Measurements from ENCODE around the gene L3MBTL4. TPM values are rescaled to one million over a fixed set of nuclear protein-coding genes. Genes with fewer than 3 reads are reported as not detected.
"Not testable (repeated sequence)": the region's sequence is repeated elsewhere in the genome, so short reads cannot be mapped to it uniquely, and the experiment has no call there.

L3MBTL4 gene
- total and polyA plus RNA-seq, 12 donors = 3.9 to 22.6 (median 8.7) TPM

DNA sequence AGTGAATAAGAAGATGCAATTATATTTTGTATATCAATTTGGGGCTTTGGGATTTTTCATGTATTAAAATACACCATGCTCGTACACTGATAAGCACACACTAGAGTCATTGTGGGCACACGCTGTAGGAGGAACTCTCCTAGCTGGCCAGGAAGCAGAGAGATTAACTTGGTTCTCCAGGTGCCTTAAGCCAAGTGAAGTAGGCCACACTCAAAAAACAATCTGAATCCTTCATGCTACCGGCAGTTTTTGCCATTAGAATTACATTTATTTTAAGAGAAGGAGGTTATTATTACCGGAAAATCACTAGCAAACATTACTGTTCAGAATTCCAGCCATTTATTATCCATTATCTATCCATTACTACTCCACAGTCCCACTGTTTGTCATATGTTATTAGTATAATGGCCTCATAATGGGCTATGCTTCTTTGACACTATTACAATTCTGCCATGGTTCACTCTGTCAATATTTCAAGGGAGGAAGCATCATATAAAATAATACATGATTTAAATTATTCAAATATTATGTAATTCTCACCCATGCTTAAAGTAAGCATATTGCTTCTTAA lies 214.4 kb downstream of the L3MBTL4 start:
- WGBS, 4 donors = 76 to 96% (median 91%) methylated on average over 4 of the region's 4 CpGs
- H3K27ac ChIP-seq = no peak overlapping the region
- TF ChIP-seq CTCF (IDR thresholded peaks at IDR 0.05) (no peak), POLR2A (IDR thresholded peaks at IDR 0.05) (no peak)
- no peak for DNase-seq
- no peak overlapping the region for H3K4me3 ChIP-seq
- no peaks in the 10 kb centered on the region for H3K27me3 ChIP-seq
- H3K9me3 ChIP-seq (replicated peaks in 1 of 3) = no peaks in the 10 kb centered on the region
- H3K4me1 ChIP-seq (replicated peaks in 1 of 2) = no peaks in the 10 kb centered on the region
- H3K36me3 ChIP-seq (replicated peaks in 1 of 2) = no peaks in the 10 kb centered on the region
- intact Hi-C loops (cut with DNase I) = no loop called here

GRCh38 chr18:6199777-6200176 lies 214.9 kb downstream of the L3MBTL4 start:
- intact Hi-C loops (cut with DNase I) = no loop called here
- no peaks in the 10 kb centered on the region for H3K27me3 ChIP-seq
- H3K27ac ChIP-seq = no peak overlapping the region
- 78 to 97% (median 88%) methylated on average over 1 of the region's 1 CpG for WGBS, 4 donors
- H3K36me3 ChIP-seq (replicated peaks in 1 of 2) = no peaks in the 10 kb centered on the region
- no peaks in the 10 kb centered on the region for H3K4me1 ChIP-seq (replicated peaks in 1 of 2)
- DNase-seq = no peak
- no peaks in the 10 kb centered on the region for H3K9me3 ChIP-seq (replicated peaks in 1 of 3)
- H3K4me3 ChIP-seq = no peak overlapping the region
- TF ChIP-seq POLR2A (IDR thresholded peaks at IDR 0.05) = no peak

- WGBS, 4 donors = 82 to 94% (median 91%) methylated on average over 1 of the region's 1 CpG
- DNase-seq = no peak
- Histone ChIP-seq H3K4me1 (replicated peaks in 1 of 2) (no peaks in the 10 kb centered on the region), H3K27me3 (no peaks in the 10 kb centered on the region), H3K27ac (no peak overlapping the region), H3K9me3 (replicated peaks in 1 of 3) (no peaks in the 10 kb centered on the region), H3K4me3 (no peak overlapping the region), H3K36me3 (replicated peaks in 1 of 2) (no peaks in the 10 kb centered on the region)
- no peak for TF ChIP-seq CTCF (IDR thresholded peaks at IDR 0.05)
- TF ChIP-seq POLR2A (IDR thresholded peaks at IDR 0.05) = no peak
- intact Hi-C loops (cut with DNase I) = no loop called here
Measured at GRCh38 chr18:6198585-6198984, 216.1 kb downstream of the L3MBTL4 start.

- DNase-seq = no peak
- no peak overlapping the region for H3K27ac ChIP-seq
- H3K4me3 ChIP-seq = no peak overlapping the region
- H3K27me3 ChIP-seq = no peaks in the 10 kb centered on the region
- peaks cover 0 to 3% (median 0%) of the 10 kb centered on the region in 3 donors for H3K9me3 ChIP-seq (replicated peaks in 1 of 3)
- intact Hi-C loops (cut with DNase I) = no loop called here
- no peaks in the 10 kb centered on the region for H3K4me1 ChIP-seq (replicated peaks in 1 of 2)
- no peaks in the 10 kb centered on the region for H3K36me3 ChIP-seq (replicated peaks in 1 of 2)
- no peak for TF ChIP-seq CTCF (IDR thresholded peaks at IDR 0.05)
- no peak for TF ChIP-seq POLR2A (IDR thresholded peaks at IDR 0.05)
- 87 to 96% (median 90%) methylated on average over 2 of the region's 2 CpGs for WGBS, 4 donors
Measured at GRCh38 chr18:6194640-6195039, 220.1 kb downstream of the L3MBTL4 start.

GRCh38 chr18:6185782-6186181 lies 228.9 kb downstream of the L3MBTL4 start:
- WGBS, 4 donors = 91 to 96% (median 95%) methylated on average over 3 of the region's 3 CpGs

More at GRCh38 chr18:6185782-6186181, 228.9 kb downstream of the L3MBTL4 start:
- H3K4me1 ChIP-seq (replicated peaks in 1 of 2); H3K27me3 ChIP-seq; H3K36me3 ChIP-seq (replicated peaks in 1 of 2); intact Hi-C loops (cut with DNase I); DNase-seq; H3K4me3 ChIP-seq; H3K27ac ChIP-seq: not testable (repeated sequence)
- H3K9me3 ChIP-seq (replicated peaks in 1 of 3) = peaks cover 0 to 11% (median 5%) of the 10 kb centered on the region in 3 donors

Data from adrenal gland (tissue), 12 donors.